ENCODE results near the gene MGAT4A.

DNA sequence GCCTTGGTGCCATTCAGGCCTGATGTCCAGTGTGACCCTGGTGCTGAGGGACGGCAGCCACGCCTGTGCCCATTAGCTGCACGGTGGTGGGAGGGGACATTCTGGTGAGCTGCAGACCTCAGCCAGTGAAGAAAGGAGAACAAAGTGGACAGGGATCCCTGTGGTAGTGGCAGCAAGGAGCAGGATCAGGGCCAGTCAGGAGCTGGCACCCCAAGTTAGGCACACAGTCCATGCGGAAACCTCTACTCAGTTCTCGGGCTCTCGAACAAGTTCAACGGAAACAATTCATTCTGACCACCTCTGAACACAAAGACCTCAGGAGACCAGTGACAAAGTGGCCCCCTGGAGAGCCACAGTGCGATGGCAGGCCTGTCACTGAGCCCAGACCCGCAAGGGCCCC lies 152.7 kb downstream of the MGAT4A start:
- TF ChIP-seq TAF1 (IDR thresholded peaks at IDR 0.05; ENCODE audit: low read depth) (no peak), RAD21 (IDR thresholded peaks at IDR 0.05; ENCODE audit: low read depth) (no peak), EP300 (IDR thresholded peaks at IDR 0.05; ENCODE audit: borderline replicate concordance) (no peak), FOXM1 (IDR thresholded peaks at IDR 0.05; ENCODE audit: borderline replicate concordance, low read depth) (no peak), YY1 (IDR thresholded peaks at IDR 0.05; ENCODE audit: low read depth) (no peak), CREB1 (IDR thresholded peaks at IDR 0.05; ENCODE audit: low read depth) (no peak), EGR1 (IDR thresholded peaks at IDR 0.05) (no peak), NFIC (IDR thresholded peaks at IDR 0.05) (no peak), ZBTB7A (IDR thresholded peaks at IDR 0.05; ENCODE audit: low read depth) (no peak), TCF12 (IDR thresholded peaks at IDR 0.05; ENCODE audit: low read depth) (no peak), CEBPB (IDR thresholded peaks at IDR 0.05) (no peak)
- TF ChIP-seq, protein P1, sequence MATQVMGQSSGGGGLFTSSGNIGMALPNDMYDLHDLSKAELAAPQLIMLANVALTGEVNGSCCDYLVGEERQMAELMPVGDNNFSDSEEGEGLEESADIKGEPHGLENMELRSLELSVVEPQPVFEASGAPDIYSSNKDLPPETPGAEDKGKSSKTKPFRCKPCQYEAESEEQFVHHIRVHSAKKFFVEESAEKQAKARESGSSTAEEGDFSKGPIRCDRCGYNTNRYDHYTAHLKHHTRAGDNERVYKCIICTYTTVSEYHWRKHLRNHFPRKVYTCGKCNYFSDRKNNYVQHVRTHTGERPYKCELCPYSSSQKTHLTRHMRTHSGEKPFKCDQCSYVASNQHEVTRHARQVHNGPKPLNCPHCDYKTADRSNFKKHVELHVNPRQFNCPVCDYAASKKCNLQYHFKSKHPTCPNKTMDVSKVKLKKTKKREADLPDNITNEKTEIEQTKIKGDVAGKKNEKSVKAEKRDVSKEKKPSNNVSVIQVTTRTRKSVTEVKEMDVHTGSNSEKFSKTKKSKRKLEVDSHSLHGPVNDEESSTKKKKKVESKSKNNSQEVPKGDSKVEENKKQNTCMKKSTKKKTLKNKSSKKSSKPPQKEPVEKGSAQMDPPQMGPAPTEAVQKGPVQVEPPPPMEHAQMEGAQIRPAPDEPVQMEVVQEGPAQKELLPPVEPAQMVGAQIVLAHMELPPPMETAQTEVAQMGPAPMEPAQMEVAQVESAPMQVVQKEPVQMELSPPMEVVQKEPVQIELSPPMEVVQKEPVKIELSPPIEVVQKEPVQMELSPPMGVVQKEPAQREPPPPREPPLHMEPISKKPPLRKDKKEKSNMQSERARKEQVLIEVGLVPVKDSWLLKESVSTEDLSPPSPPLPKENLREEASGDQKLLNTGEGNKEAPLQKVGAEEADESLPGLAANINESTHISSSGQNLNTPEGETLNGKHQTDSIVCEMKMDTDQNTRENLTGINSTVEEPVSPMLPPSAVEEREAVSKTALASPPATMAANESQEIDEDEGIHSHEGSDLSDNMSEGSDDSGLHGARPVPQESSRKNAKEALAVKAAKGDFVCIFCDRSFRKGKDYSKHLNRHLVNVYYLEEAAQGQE (IDR thresholded peaks at IDR 0.05; ENCODE audit: low read depth) = no peak
- TF ChIP-seq, protein P2, sequence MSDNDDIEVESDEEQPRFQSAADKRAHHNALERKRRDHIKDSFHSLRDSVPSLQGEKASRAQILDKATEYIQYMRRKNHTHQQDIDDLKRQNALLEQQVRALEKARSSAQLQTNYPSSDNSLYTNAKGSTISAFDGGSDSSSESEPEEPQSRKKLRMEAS (IDR thresholded peaks at IDR 0.05) = no peak
- TF ChIP-seq, protein P3, sequence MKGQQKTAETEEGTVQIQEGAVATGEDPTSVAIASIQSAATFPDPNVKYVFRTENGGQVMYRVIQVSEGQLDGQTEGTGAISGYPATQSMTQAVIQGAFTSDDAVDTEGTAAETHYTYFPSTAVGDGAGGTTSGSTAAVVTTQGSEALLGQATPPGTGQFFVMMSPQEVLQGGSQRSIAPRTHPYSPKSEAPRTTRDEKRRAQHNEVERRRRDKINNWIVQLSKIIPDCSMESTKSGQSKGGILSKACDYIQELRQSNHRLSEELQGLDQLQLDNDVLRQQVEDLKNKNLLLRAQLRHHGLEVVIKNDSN (IDR thresholded peaks at IDR 0.05) = no peak
